ENCODE results near the gene MAPK8IP2. TPM values are rescaled to one million over a fixed set of nuclear protein-coding genes. Genes with fewer than 3 reads are reported as not detected.

MAPK8IP2 gene
- total and polyA plus RNA-seq, 2 of the 13 experiments (the other 11 are each of a cell fraction or from before 2014, with no cell fraction given) = 1.3 to 2.6 TPM

DNA sequence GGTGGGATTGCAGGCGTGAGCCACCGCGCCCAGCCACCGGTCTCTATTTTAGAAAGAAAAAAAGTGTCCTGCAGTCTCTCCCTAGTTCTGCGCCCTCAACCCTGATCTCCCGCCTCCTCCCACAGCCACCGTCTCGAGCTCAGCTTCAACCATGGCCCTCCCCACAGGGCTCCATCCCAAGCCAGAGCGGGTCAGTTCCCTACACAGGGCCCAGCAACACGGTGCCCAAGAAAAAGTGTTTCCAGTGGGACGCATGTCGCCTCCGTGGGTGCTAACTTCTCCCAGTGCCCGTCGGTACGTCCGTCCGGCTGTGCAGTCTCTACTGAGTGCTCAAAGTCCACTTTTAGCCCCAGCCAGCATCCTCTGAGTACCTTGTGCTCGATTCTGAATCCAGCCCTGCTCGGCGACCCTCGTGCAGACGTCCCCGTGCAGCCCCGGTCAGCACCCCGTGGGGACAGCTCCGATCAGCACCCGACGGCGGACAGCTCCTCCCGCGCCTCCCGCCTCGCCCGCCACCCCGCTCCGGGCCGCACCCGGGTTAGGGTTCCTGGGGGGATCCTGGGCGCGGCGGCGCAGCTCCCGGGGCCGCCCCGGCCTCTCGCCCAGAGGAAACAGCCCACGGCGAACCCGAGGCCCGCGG, 657 bp upstream of the MAPK8IP2 start (continued):
- TF ChIP-seq ZNF138 (CRISPR knock-in tag; IDR thresholded peaks at IDR 0.05; ENCODE audit: low read depth) (peak; percentile 99), IKZF4 (CRISPR knock-in tag; IDR thresholded peaks at IDR 0.05; ENCODE audit: borderline replicate concordance, low read depth, not compliant biosample characterization) (peak; percentile 99), ZNF253 (CRISPR knock-in tag; IDR thresholded peaks at IDR 0.05; ENCODE audit: borderline replicate concordance) (peak; percentile 99), NFE2L1 (CRISPR knock-in tag; IDR thresholded peaks at IDR 0.05; ENCODE audit: borderline replicate concordance) (peak; percentile 88; the same call in 1 of the 2 replicates), ZNF30 (CRISPR knock-in tag; IDR thresholded peaks at IDR 0.05) (peak; percentile 98), ELF4 (CRISPR knock-in tag; IDR thresholded peaks at IDR 0.05; ENCODE audit: borderline replicate concordance) (no peak), ZNF496 (CRISPR knock-in tag; IDR thresholded peaks at IDR 0.05; ENCODE audit: insufficient replicate concordance) (peak; percentile 67), CREM (IDR thresholded peaks at IDR 0.05) (no peak), CREM (CRISPR knock-in tag; IDR thresholded peaks at IDR 0.05) (peak; percentile 71), RBAK (CRISPR knock-in tag; IDR thresholded peaks at IDR 0.05) (peak; percentile 85), ZFP62 (CRISPR knock-in tag; IDR thresholded peaks at IDR 0.05) (no peak), ZNF546 (CRISPR knock-in tag; conservative IDR thresholded peaks at IDR 0.05) (peak; percentile 98), XBP1 (CRISPR knock-in tag; IDR thresholded peaks at IDR 0.05) (peak; percentile 98), TCF12 (IDR thresholded peaks at IDR 0.05) (no peak), TCF12 (CRISPR knock-in tag; IDR thresholded peaks at IDR 0.05) (peak; percentile 86; the same call in 1 of the 2 replicates), ZNF460 (CRISPR knock-in tag; IDR thresholded peaks at IDR 0.05; ENCODE audit: borderline replicate concordance) (no peak), ZNF660 (CRISPR knock-in tag; IDR thresholded peaks at IDR 0.05; ENCODE audit: borderline replicate concordance, low read depth) (peak; percentile 98), MEF2D (CRISPR knock-in tag; IDR thresholded peaks at IDR 0.05) (peak; percentile 95), SIN3B (IDR thresholded peaks at IDR 0.05; ENCODE audit: low read length) (peak; percentile 56), ATRX (CRISPR knock-in tag; IDR thresholded peaks at IDR 0.05; ENCODE audit: borderline replicate concordance) (peak; percentile 59; the same call in 1 of the 2 replicates), ZNF335 (CRISPR knock-in tag; IDR thresholded peaks at IDR 0.05) (peak; percentile 90)
- TF ChIP-seq, protein P1, sequence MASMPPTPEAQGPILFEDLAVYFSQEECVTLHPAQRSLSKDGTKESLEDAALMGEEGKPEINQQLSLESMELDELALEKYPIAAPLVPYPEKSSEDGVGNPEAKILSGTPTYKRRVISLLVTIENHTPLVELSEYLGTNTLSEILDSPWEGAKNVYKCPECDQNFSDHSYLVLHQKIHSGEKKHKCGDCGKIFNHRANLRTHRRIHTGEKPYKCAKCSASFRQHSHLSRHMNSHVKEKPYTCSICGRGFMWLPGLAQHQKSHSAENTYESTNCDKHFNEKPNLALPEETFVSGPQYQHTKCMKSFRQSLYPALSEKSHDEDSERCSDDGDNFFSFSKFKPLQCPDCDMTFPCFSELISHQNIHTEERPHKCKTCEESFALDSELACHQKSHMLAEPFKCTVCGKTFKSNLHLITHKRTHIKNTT (CRISPR knock-in tag; IDR thresholded peaks at IDR 0.05) = no peak
- TF ChIP-seq, protein P2, sequence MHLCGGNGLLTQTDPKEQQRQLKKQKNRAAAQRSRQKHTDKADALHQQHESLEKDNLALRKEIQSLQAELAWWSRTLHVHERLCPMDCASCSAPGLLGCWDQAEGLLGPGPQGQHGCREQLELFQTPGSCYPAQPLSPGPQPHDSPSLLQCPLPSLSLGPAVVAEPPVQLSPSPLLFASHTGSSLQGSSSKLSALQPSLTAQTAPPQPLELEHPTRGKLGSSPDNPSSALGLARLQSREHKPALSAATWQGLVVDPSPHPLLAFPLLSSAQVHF (CRISPR knock-in tag; IDR thresholded peaks at IDR 0.05) = peak; percentile 99
- TF ChIP-seq, protein P3, sequence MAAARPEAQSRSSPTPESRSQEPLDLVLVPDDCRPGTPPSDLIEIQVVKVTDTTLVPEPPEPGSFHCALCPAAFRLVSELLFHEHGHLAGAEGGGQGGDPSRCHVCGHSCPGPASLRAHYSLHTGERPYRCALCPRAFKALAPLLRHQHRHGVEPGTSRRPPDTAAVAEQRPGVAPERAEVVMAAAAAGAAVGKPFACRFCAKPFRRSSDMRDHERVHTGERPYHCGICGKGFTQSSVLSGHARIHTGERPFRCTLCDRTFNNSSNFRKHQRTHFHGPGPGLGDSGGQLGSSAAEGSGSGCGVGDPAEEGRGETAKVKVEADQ (CRISPR knock-in tag; IDR thresholded peaks at IDR 0.05; ENCODE audit: borderline replicate concordance) = peak; percentile 99
- TF ChIP-seq, protein P4, sequence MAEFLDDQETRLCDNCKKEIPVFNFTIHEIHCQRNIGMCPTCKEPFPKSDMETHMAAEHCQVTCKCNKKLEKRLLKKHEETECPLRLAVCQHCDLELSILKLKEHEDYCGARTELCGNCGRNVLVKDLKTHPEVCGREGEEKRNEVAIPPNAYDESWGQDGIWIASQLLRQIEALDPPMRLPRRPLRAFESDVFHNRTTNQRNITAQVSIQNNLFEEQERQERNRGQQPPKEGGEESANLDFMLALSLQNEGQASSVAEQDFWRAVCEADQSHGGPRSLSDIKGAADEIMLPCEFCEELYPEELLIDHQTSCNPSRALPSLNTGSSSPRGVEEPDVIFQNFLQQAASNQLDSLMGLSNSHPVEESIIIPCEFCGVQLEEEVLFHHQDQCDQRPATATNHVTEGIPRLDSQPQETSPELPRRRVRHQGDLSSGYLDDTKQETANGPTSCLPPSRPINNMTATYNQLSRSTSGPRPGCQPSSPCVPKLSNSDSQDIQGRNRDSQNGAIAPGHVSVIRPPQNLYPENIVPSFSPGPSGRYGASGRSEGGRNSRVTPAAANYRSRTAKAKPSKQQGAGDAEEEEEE (CRISPR knock-in tag; IDR thresholded peaks at IDR 0.05; ENCODE audit: borderline replicate concordance) = 0 out of 2 replicates have a peak, but pooled peaks have one; percentile 63
- TF ChIP-seq, protein P5, sequence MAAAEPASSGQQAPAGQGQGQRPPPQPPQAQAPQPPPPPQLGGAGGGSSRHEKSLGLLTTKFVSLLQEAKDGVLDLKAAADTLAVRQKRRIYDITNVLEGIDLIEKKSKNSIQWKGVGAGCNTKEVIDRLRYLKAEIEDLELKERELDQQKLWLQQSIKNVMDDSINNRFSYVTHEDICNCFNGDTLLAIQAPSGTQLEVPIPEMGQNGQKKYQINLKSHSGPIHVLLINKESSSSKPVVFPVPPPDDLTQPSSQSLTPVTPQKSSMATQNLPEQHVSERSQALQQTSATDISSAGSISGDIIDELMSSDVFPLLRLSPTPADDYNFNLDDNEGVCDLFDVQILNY (CRISPR knock-in tag; conservative IDR thresholded peaks at IDR 0.05) = peak; percentile 96
